HG03159 (cell line): Measurements from ENCODE around the gene PLD5.
"Not testable (repeated sequence)": the region's sequence is repeated elsewhere in the genome, so short reads cannot be mapped to it uniquely, and the experiment has no call there.

ENCODE experiments used
- ATAC-seq: cut with Tn5 transposase; IDR thresholded peaks from one replicate; pipeline ENCODE4 v1.9.1; 2021; ENCODE audit warnings: mild to moderate bottlenecking, moderate library complexity; ENCODE audit not compliant: unreplicated experiment

PLD5 gene

DNA sequence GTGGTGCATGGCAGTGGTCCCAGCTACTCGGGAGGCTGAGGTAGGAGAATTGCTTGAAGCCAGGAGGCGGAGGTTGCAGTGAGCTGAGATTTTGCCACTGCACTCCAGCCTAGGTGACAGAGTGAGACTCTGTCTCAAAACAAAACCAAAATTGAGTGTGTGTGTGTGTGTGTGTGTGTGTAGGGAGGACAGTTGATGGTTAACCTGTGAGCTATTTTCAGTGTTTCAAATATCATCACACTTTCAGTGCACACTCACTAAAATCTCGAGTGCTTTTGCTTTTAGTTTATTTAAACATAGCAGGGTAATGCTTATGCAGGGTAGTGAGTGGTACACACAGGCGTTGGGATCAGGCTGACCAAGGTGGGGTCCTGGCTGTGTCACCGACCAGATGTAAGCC is 344.7 kb downstream of the PLD5 start:
- peak; percentile 91 for ATAC-seq

DNA sequence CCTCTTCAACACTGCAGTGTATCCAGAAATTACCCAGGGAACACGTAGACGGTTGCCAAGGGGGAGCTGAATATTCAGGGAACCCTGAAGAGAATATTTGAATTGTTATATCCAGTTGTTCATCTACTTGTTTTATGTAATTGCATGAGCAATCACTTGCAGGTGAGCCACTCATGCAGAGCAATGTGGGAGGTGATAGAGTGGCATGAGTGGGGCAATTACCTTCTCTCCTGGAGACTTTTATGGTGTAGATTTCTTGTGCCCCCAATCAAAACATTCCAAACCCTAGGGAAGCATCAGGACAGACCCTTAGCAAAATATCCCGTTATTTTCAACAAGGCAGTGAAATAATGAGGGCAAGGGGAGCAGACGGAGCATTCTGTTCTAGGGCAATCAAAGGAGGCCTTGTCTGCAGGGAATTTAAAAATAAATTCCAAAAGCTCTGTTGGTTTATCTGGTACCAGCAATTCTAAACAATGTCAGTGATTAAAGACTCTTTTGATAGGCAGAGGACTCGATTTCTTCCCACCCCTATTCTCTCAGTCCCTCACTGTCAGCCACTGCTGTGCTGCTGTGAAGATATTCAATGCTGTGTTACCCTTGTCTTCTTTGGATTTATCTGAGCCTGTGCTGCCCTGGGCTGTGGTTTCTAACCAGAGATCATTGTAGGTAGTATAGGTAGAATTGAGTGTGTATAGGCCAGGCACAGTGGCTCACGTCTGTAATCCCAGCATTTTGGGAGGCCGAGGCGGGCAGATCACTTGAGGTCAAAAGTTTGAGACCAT is 345.4 kb downstream of the PLD5 start:
- ATAC-seq, result peak; percentile 25

DNA sequence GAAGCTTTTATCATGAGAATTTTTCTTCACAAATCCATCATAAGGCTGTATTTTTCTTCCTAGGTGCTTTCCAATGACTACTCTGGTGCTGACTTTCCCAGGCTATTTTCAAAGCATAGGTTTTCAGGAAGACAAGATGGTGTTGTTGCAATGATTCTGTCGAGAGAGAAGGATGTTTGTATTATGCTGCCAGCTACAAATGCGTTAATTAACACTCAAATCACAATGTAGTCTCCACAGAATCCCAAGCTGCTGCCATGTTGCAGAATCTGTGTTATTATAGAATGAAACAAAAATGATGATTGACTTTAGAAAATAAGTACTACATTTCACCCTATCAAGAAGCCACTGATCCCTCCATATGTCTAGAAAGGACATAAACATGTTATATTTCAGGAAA is 346.1 kb downstream of the PLD5 start:
- ATAC-seq, result no peak

DNA sequence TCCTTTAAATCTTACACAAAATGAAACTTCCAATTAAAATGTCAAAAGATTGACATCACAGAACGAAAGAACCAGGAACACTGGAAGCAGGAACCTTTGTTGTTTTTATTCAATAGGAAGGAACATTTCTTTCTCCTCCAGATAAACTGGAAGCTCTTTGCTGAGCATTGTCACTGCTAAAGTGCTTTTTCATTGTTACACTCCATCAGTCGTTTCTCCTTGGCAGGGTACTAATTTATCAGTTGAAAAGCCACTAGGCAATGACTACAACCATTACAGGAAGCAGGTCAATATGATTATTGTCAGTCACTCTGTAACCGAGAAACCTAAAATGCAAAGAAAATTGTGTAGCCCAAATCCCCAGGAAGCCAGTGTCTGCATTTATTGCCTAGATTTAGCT is 362.4 kb downstream of the PLD5 start:
- ATAC-seq, result no peak

DNA sequence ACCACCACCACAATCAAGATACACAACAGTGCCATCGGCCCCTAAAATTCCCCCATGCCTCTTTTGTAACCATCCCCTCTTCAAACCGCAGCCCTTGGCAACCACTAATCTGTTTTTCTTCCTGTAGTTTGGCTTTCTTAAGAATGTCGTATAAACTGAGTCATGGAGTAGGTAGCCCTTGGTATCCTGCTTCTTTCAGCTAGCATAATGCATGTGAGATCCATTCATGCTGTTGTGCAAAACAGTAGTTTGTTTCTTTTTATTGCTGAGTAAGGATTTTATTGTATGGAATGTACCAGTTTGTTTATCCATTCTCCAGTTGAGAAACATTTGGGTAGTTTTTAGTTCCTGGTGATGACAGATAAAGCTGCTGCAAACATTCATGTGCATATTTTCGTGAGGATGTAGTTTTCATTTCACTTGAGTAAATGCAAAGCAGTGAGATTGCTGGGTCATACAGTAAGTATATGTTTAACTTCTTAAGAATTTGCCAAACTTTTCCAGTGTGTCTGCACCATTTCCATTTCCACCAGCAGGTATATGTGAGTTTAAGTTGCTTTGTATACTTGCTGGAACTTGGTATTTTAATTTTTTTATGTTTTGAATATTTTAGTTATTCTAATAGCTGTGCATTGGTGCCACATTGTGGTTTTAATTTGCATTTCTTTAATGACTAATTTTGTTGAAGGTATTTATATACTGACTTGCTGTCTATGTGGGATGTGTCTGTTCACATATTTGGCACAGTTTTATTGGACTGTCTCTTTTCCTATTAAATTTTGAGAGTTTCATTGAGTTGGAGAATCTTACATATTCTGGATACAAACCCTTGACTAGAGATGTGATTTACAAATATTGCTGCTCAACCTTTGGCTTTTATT is 377.2 kb downstream of the PLD5 start:
- no peak for ATAC-seq

DNA sequence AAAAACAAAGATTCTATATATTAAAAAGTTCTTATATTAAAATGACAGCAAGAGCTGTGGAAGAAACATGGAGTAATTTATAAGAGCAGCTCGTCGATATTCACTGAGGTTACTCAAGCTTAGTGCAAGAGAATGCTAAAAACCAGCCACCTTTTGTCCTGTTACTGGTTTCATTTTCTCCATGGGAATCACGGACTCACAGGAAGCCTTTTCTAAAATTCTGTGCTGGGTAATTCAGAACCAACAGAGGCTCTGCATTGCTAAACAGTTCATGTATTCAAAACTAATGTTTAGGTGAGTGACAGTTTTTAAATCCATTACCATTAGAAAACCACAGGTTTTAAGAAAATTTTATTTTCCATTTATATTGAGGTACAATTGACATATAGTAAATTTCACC is 377.8 kb downstream of the PLD5 start:
- no peak for ATAC-seq

DNA sequence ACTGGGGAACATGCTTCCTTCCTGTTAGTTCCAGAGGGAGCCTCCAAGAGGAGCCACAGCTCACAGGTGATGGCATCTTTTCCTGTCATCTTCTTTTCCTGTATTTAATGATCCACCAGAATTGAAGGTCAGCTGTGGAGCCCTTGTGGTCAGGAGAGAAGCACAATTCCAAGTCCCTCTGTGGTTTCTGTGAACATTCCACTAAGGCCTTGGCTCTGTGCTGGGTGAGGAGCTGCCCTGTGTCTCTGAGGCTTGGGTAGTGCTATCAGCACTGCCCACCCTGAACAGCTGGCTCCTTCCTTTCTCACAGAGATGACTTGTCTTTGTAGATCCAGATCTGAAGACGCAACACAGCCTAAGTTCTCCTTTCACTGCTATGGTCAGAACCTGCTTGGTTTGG is 383.7 kb downstream of the PLD5 start:
- ATAC-seq, result no peak

DNA sequence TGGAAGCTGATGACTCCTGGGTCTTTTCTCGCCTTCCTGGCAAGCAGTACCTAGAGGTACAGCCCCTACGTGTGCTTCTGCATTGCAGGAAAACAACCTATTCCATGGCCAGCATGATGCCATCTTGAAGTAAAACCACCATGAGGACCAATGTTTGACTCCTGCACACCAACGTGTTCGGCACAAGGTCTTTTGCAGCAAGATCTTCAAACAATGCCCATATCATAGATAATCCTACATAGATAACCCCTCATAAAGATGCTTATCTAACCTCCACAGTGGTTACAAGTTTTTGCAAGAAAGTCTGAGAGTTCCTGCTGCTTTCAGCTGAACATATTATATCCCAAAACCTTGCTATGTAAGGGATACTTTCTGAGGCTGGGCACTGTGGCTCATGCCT is 384.5 kb downstream of the PLD5 start:
- no peak for ATAC-seq

DNA sequence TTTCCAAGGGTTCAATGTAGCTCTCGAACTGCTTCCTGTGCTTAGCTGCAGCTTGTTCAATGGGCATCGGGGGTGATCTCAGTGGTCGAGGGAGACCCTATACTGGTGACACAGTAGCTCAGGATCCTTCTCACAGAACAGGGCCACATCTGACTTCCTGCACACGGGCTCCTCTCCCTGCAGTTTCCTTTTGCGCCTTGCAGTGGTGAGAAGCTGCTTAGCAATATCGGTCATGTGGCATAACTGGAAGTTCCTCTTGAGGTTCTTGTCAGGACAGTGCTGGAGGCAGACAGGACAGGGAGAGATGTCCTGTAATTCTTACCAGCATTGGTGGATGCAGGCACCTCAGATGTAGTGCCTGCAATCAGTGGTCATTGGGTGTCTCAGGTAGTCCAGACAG is 385.1 kb downstream of the PLD5 start:
- ATAC-seq, result peak; percentile 80

DNA sequence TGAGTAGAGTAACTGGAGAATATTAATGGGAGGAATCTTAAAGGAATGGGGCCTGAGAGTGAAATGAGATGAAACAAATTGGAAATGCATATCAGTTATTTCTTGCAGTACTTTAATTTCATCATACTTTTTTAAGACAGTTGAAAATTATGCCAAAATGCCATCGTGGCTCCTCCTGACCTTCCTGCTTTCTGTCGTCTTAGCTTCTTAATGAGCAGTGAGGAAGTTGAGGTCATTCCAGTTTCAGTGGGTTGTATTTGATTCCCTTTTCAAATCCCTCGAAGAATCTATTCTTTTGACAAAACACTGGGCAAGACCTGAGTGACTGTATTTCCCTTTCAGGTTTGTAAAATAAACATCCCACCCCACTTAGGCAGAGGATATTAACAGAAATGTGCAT is 390.7 kb downstream of the PLD5 start:
- no peak for ATAC-seq

DNA sequence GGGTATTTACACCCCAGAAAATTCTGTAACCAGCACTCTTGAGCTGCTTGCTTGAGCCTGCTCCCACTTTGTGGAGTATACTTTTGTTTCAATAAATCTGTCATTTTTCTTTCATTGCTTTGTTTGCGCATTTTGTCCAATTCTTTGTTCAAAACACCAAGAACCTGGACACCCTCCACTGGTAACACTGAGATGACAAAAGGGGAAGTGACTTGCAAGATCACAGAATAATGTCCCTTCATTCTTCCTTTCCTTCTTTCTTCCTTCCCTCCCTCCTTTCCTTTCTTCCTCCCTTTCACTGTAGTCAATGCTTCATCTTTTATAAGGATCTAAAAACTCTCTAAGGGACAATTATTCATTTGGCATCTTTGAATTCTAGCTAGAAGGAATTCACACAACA is 391.1 kb downstream of the PLD5 start:
- no peak for ATAC-seq

DNA sequence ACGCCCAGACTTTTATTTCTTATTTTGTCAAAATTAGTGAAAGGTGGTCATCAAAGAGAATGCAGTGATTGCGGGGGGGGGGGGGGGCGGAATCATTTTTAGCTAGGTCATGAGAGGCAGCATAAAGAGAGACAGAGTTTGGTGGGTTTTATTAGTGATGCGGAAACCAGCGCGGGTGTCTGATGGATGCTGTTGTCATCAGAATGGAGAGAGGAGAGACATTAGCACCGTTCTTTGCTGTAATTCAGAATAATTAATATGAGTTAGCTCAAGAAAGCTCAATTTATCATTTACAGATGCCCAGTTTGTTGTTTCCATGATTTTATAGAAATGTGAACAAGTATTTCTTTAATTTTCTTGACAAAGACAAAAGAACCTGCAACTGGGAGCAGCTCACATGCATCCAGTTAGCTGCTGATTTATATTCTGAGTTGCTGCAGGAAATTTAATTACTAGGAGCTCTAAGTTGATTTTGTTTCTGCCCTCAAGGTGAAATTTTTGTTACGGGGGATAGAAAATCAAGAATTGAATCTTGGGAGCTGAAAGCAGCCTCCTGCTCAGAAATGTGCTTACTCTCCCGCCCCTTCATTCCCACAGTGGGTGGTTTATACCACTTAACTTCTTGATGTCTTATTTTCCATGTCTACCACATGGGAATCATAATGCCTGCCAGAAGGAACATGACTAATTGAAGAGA is 392.2 kb downstream of the PLD5 start:
- ATAC-seq, result no peak

DNA sequence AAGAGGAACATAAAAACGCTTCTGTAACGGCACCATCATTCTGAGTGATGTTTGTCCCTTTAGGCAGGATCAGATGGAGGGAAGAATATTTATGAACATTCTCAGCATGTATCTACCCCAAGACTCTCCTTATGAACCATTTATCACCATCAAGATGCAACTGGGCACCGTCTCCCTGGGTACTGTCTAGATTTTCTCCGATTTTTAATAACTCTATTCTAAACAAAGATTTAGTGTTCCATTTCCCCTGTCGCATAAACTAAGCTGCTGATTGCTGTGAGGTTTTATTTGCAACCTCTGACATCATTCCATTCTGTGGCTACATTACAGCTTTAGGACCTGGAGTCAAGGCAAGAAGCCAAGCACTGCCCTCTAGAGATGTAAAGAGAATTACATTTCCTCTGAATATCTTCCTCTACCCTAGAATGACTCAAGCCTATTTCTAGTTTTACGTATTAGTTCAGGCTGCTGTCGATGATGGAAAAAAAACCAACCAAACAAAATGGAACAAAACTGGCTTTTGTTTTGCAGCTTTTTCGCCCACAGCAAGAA is 395.5 kb downstream of the PLD5 start:
- ATAC-seq, result peak; percentile 77

DNA sequence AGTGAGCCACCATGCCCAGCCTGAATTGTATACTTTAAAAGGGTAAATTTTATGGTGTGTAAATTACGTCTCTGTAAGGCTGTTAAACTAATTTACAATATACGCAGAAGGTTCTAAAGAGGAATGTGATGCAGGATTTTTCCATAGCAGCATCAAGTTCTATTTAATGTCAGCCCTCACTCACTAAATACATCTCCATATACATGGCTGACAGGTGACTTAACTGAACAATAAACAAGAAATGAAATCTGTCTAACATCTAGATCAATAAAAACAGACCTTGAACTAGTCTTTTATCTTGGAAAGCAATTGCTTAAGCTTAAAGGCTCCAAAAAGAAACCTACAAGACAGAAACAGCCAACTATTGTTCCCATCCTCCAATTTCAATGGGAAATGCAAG is 404.1 kb downstream of the PLD5 start:
- ATAC-seq, result no peak

DNA sequence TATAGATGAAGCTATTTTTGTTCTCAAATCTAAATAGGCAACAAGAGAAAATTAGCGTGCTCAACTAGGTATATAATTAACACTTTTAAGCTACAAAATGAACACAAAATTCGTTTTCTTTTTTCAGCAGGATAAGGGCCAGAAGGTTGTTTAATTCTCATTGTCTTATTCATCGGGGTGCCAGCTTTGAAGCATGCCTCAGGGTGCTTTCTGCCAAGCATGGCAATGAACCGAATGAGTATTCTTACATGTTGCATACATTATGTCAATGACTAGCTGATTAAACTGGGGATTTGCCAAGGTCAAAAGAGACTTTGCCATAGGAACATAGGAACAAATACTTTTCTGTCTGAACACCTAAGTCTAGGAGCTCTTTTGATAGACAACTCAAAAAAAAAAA is 423.6 kb downstream of the PLD5 start:
- no peak for ATAC-seq

DNA sequence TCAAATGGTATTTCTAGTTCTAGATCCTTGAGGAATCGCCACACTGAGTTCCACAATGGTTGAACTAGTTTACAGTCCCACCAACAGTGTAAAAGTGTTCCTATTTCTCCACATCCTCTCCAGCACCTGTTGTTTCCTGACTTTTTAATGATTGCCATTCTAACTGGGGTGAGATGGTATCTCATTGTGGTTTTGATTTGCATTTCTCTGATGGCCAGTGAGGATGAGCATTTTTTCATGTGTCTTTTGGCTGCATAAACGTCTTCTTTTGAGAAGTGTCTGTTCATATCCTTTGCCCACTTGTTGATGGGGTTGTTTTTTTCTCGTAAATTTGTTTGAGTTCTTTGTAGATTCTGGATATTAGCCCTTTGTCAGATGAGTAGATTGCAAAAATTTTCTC is 427.2 kb downstream of the PLD5 start:
- not testable (repeated sequence) for ATAC-seq

DNA sequence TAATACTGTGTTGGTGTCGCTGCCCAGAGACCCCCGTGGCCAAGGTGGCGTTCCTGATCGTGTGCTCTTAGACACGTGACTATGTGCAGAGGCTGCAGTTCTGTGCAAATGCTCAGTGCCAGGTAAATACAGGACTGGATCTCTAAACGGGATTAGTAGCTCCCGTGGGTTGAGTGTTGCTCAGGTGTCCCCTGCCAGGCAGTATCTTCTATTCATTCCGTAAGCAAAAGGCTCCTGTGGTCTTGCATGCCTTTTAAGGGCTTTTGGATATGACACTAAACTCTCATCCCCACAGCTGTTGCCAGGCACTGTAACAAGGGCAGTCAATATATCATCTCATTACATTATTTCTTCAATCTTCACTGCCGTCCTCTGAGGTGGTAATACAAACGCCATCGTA is 431.4 kb downstream of the PLD5 start:
- no peak for ATAC-seq

DNA sequence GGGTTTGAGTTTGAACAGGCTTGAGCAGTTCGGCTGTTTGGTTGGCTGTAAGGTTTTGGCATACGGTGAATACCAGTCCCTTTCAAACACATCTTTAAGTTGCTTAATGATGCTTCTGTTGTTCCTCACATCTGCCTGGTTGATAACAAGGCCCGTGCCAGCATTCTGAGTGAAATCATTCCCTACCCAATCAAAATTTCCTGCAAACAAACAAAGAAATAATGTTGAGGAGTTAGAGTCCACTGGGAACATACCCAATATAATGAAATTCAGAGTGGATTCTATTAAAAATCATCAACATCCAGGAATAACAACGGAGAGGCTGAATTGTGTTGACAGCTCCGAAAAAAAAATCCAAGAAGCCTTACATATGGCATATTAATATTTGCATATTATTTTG is 434.6 kb downstream of the PLD5 start:
- no peak for ATAC-seq

DNA sequence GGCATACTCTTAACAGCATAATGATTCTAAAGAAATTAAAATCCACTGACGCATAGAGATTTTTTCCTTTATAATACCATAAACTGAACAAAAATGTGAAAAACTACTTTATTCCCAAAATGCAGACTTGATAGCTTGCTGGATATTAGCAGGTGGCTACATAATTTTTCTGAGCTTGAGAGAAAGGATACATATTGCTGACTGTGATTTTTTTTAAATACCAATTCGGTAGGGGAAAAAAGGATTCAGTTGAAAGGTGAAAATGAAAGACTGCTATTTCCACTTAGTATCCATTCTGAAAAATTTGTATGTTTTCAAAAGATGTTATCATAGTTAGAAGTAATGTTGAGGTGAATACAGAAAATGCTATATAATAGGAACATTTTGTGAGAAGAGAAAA is 435.6 kb downstream of the PLD5 start:
- ATAC-seq, result no peak

DNA sequence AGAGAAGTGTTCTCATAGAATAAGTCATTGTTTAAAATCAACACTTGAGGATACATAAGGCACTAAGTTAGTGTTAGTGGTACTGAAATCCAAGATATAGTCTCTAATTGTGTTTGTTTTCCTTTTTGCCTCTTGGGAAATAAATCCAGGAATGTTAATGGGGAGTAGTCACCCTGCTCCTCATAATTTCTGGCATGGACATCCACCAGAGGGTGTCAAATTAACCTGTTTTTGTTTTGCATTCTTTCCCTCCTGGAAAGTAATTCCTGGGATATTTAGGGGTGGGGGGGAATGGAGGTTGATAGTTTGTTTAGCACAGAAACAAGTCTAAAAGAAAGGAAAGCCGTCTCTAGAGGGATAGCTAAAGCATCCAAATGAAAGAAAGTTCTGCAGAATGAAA is 437.8 kb downstream of the PLD5 start:
- no peak for ATAC-seq

DNA sequence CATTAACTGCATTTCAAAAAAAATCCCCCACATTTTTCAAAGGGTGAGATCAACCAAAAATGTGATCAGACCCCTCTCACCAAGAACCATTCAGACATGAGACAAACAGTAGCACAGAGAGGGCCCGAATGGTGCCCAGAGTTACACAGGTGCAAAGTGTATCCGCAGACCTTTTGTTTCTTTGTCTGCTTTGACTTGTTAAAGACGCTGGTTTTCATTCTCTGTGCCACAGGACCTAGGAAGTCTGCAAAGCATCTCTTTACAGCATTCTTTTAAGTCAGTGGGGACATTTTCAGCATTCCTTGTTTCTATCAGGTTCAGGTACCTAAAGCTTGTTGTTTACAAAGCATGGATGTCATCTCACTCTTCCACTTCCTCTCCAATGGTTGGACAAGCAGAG is 438.4 kb downstream of the PLD5 start:
- no peak for ATAC-seq
